Neural progenitor cell (in vitro differentiated cells): Measurements from ENCODE around the gene NFE2L3.

Experiments
- EZH2 ChIP-seq: fragments of 200-600 bp; sonication (generic); IDR thresholded peaks from 2 replicates; pipeline ENCODE4 v1.6.1; 2017; ENCODE audit warnings: antibody characterized with exemption, mild to moderate bottlenecking, moderate library complexity
- TF ChIP-seq, protein P1 (sequence below): fragments of 200-600 bp; sonication (generic); IDR thresholded peaks from 2 replicates; pipeline ENCODE4 v1.5.1; 2017; ENCODE audit warnings: antibody characterized with exemption, mild to moderate bottlenecking

- TF ChIP-seq, protein P1, sequence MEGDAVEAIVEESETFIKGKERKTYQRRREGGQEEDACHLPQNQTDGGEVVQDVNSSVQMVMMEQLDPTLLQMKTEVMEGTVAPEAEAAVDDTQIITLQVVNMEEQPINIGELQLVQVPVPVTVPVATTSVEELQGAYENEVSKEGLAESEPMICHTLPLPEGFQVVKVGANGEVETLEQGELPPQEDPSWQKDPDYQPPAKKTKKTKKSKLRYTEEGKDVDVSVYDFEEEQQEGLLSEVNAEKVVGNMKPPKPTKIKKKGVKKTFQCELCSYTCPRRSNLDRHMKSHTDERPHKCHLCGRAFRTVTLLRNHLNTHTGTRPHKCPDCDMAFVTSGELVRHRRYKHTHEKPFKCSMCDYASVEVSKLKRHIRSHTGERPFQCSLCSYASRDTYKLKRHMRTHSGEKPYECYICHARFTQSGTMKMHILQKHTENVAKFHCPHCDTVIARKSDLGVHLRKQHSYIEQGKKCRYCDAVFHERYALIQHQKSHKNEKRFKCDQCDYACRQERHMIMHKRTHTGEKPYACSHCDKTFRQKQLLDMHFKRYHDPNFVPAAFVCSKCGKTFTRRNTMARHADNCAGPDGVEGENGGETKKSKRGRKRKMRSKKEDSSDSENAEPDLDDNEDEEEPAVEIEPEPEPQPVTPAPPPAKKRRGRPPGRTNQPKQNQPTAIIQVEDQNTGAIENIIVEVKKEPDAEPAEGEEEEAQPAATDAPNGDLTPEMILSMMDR = no peak
- TF ChIP-seq EZH2 = no peak
Observed at GRCh38 chr7:26182706-26183105, 30.7 kb downstream of the NFE2L3 start.
